ENCODE measurements around the gene UBE2L6.

DNA sequence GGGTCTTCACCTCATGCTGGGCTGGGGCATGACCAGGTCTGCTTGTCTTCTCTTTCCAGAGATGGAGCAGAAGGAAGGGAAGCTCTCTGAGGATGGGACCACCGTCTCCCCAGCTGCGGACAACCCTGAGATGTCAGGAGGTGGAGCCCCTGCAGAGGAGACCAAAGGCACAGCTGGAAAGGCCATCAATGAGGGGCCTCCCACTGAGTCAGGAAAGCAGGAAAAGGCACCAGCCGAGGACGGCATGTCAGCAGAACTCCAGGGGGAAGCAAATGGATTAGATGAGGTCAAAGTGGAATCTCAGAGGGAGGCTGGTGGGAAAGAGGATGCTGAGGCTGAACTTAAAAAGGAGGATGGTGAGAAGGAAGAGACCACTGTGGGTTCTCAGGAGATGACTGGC, 24.9 kb downstream of the UBE2L6 start:
- TF ChIP-seq, protein P1, sequence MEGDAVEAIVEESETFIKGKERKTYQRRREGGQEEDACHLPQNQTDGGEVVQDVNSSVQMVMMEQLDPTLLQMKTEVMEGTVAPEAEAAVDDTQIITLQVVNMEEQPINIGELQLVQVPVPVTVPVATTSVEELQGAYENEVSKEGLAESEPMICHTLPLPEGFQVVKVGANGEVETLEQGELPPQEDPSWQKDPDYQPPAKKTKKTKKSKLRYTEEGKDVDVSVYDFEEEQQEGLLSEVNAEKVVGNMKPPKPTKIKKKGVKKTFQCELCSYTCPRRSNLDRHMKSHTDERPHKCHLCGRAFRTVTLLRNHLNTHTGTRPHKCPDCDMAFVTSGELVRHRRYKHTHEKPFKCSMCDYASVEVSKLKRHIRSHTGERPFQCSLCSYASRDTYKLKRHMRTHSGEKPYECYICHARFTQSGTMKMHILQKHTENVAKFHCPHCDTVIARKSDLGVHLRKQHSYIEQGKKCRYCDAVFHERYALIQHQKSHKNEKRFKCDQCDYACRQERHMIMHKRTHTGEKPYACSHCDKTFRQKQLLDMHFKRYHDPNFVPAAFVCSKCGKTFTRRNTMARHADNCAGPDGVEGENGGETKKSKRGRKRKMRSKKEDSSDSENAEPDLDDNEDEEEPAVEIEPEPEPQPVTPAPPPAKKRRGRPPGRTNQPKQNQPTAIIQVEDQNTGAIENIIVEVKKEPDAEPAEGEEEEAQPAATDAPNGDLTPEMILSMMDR (conservative IDR thresholded peaks at IDR 0.05; ENCODE audit: low read depth, low read length), result no peak
- TF ChIP-seq EZH2 (IDR thresholded peaks at IDR 0.05; ENCODE audit: borderline replicate concordance, low read depth, low read length, poor library complexity, severe bottlenecking), result no peak
